Astrocyte of the spinal cord (primary cell): ENCODE results near the gene FAM200A.
A peak's percentile ranks its signal among the peaks of the same experiment; 100 is the strongest.

ENCODE experiments used
- DNase-seq: peaks from one replicate; pipeline ENCODE4 v3.0.0; 2011; ENCODE audit warnings: low read depth, low spot score
- H3K4me3 ChIP-seq: 2 replicates; pipeline ENCODE4 v1.5.1; 2011; ENCODE audit warnings: low read depth, mild to moderate bottlenecking, low read length, moderate library complexity
- in situ Hi-C: cut with HindIII; loops from 2 replicates; pipeline ENCODE4 v1.10.0; 2017; ENCODE audit warnings: low sequenced_read_pairs
- TF ChIP-seq, protein P1 (sequence below): IDR thresholded peaks from 2 replicates; pipeline ENCODE4 v1.5.1; 2012; ENCODE audit warnings: low read depth, mild to moderate bottlenecking, low read length, inconsistent platforms

FAM200A gene

DNA sequence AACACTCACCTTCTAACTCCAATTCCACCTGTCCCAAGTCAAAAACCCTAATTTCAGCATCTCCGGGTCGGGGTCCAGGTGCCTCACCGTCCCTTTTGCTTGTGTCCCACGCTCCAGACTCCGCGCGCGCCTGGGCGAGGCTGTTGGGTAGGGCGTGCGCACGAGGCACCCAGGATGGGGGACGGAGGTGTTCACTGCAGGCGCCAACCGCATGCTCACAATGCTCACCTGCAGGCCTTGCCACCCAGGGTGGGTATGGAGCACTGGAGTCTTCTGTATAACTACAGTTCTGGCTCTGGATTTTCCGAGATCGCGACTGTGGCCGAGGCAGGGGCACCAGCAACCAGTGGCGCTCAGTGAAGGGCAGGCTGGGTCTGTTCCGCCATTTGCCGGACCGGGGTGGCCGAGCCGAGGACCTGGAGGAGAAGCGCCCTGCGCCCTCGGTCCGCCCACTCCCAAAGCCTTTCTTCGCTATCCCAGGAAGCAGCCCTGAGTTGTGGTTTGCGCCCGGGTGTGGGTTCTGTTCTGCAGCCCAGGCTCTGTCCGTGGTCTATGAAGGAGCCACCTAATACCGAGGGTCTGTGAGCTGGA lies 8.7 kb downstream of the FAM200A start:
- no peak for DNase-seq
- in situ Hi-C loops, result no loop called here
- TF ChIP-seq, protein P1, sequence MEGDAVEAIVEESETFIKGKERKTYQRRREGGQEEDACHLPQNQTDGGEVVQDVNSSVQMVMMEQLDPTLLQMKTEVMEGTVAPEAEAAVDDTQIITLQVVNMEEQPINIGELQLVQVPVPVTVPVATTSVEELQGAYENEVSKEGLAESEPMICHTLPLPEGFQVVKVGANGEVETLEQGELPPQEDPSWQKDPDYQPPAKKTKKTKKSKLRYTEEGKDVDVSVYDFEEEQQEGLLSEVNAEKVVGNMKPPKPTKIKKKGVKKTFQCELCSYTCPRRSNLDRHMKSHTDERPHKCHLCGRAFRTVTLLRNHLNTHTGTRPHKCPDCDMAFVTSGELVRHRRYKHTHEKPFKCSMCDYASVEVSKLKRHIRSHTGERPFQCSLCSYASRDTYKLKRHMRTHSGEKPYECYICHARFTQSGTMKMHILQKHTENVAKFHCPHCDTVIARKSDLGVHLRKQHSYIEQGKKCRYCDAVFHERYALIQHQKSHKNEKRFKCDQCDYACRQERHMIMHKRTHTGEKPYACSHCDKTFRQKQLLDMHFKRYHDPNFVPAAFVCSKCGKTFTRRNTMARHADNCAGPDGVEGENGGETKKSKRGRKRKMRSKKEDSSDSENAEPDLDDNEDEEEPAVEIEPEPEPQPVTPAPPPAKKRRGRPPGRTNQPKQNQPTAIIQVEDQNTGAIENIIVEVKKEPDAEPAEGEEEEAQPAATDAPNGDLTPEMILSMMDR, result no peak
- H3K4me3 ChIP-seq, result no peak overlapping the region

DNA sequence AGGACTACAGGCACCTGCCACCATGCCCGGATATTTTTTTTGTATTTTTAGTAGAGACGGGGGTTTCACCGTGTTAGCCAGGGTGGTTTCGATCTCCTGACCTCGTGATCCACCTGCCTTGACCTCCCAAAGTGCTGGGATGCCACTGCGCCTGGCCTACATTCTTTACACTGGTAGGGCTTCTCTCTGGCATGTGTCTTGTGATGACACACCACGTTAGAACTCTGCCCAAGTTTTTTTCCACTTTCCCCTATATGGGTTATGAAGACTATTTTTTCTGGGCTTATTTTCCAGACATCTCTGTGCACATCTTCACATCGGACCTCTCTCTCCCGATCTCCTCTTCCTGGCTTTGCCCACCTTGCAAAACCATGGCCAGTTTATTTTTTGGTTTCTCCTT lies 10.7 kb downstream of the FAM200A start:
- no peak for DNase-seq
- TF ChIP-seq, protein P1, result no peak
- H3K4me3 ChIP-seq, result no peak overlapping the region
- in situ Hi-C loops, result no loop called here

DNA sequence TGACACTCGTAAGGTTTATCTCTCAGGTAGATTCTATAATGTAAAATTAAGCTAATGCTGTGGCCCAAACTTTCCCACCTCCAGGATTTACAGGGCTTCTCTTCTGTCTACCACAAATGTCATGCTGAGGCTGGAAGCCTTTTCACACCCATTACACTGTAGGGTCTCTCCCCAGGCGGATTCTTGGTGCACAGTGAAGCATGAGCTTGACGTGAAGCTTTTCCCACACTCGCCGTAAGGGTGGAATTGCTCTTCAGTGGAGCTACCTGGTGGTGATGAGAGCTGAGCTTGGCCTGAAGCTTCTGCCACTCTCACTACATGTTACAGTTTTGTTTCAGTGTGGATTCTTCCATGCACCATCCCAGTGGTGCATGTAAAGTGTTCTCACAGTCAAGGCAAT lies 11.4 kb downstream of the FAM200A start:
- no peak overlapping the region for H3K4me3 ChIP-seq
- in situ Hi-C loops, result no loop called here
- TF ChIP-seq, protein P1, result no peak
- DNase-seq, result no peak

DNA sequence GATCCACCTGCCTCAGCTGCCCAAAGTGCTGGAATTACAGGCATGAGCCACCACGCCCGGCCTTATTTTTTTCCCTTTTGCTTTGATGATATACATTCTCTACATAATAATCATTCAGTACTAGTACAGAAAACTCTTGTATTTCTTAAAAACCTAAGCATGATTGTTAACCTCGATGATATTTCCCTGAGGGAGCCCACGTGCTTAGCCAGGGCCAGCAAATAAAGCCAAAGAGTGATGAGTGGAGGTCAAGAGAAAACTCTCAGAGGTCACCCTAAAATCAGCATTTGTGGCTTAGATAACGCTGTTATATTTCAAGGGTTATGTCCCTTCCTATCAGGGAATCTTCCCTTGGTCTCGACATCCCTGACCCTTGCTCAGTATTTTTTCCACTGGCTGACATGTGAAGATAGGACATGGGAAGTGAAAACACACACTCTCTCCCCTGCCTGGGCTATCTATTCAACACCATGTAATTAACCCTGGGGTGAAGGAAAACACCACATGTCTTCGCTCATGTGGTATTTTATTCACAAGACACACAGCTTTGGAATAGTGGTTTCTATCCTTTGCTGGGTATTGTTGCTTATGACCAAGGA lies 12.6 kb downstream of the FAM200A start:
- no peak for DNase-seq
- no peak overlapping the region for H3K4me3 ChIP-seq
- in situ Hi-C loops, result no loop called here
- TF ChIP-seq, protein P1, result no peak

DNA sequence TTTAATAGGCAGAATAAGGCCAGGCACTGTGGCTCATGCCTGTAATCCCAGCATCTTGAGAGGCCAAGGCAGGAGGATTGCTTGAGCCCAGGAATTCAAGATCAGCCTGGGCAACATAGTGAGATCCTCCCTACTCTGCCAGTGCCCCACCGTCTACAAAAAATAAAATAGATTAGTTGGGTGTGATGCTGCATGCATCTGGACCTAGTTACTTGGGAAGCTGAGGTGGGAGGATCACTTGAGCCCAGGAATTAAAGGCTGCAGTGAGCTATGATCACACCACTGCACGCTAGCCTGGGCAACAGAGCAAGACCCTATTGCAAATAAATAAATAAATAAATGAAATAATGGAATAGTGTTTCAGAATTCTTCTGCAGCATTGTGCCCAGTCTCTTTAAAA lies 16.2 kb downstream of the FAM200A start:
- TF ChIP-seq, protein P1, result no peak
- in situ Hi-C loops, result no loop called here
- no peak for DNase-seq
- H3K4me3 ChIP-seq, result no peak overlapping the region

DNA sequence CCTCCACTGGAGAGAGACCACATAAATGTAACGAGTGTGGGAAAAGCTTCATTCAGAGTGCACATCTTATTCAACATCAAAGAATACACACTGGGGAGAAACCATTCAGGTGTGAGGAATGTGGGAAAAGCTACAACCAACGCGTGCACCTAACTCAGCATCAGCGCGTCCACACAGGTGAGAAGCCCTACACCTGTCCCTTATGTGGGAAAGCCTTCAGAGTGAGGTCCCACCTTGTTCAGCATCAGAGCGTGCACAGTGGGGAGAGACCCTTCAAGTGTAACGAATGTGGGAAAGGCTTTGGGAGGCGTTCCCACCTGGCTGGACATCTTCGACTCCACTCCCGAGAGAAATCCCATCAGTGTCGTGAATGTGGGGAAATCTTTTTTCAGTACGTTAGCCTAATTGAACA lies 20.6 kb downstream of the FAM200A start:
- TF ChIP-seq, protein P1, result no peak
- DNase-seq, result peak; percentile 15
- in situ Hi-C loops, result no loop called here
- no peak overlapping the region for H3K4me3 ChIP-seq
